KMS-11 (cell line): ENCODE results near the gene TSPAN7.

ENCODE experiments used
- H2AFZ ChIP-seq: fragments of 200-600 bp; sonication (generic); 2 replicates; pipeline ENCODE4 v1.6.1; 2016; ENCODE audit warnings: antibody characterized with exemption, mixed run types, low read depth
- H3K27ac ChIP-seq: fragments of 200-600 bp; sonication (generic); 2 replicates; pipeline ENCODE4 v1.6.1; 2016; ENCODE audit warnings: mild to moderate bottlenecking, mixed run types
- H3K27me3 ChIP-seq: fragments of 200-600 bp; sonication (generic); 2 replicates; pipeline ENCODE4 v1.6.1; 2017; ENCODE audit warnings: mild to moderate bottlenecking, low read depth, mixed run types, moderate library complexity; ENCODE audit not compliant: insufficient read depth
- H3K36me3 ChIP-seq: fragments of 200-600 bp; sonication (generic); 2 replicates; pipeline ENCODE4 v1.6.1; 2017; ENCODE audit warnings: mild to moderate bottlenecking, mixed run types; ENCODE audit not compliant: insufficient read depth
- H3K4me1 ChIP-seq: fragments of 200-600 bp; sonication (generic); 2 replicates; pipeline ENCODE4 v1.6.1; 2016; ENCODE audit warnings: mild to moderate bottlenecking, low read depth, mixed run types; ENCODE audit not compliant: poor library complexity, severe bottlenecking
- H3K4me2 ChIP-seq: fragments of 200-600 bp; sonication (generic); 2 replicates; pipeline ENCODE4 v1.7.0; 2016; ENCODE audit warnings: mild to moderate bottlenecking, mixed run types
- H3K4me3 ChIP-seq: fragments of 200-600 bp; sonication (generic); IDR thresholded peaks from 2 replicates; pipeline ENCODE4 v1.6.1; 2017; ENCODE audit warnings: low read depth, low read length, mixed read lengths; ENCODE audit not compliant: insufficient read depth
- H3K79me2 ChIP-seq: fragments of 200-600 bp; sonication (generic); 2 replicates; pipeline ENCODE4 v1.6.1; 2016; ENCODE audit warnings: low read depth, mixed run types; ENCODE audit not compliant: insufficient read depth
- H3K9ac ChIP-seq: fragments of 200-600 bp; sonication (generic); 2 replicates; pipeline ENCODE4 v1.6.1; 2016; ENCODE audit warnings: mild to moderate bottlenecking, mixed run types
- H4K20me1 ChIP-seq: fragments of 200-600 bp; sonication (generic); 2 replicates; pipeline ENCODE4 v1.6.1; 2016; ENCODE audit warnings: mild to moderate bottlenecking, mixed run types; ENCODE audit not compliant: insufficient read depth
- CTCF ChIP-seq: fragments of 200-600 bp; sonication (generic); conservative IDR thresholded peaks from 2 replicates; pipeline ENCODE4 v1.6.1; 2017; ENCODE audit warnings: low read depth, mild to moderate bottlenecking, antibody characterized with exemption, low read length, moderate library complexity, mixed read lengths

Gene TSPAN7

GRCh38 chrX:38516196-38516774 lies 45.1 kb upstream of the TSPAN7 start:
- Histone ChIP-seq H2AFZ (no peak overlapping the region), H3K27ac (no peak overlapping the region), H3K27me3 (no peaks in the 10 kb centered on the region), H3K79me2 (no peaks in the 10 kb centered on the region), H3K4me1 (no peaks in the 10 kb centered on the region), H3K36me3 (no peaks in the 10 kb centered on the region), H4K20me1 (no peaks in the 10 kb centered on the region), H3K4me2 (no peak overlapping the region), H3K4me3 (no peak overlapping the region), H3K9ac (no peak overlapping the region)
- TF ChIP-seq CTCF = no peak

GRCh38 chrX:38519651-38520050 lies 41.7 kb upstream of the TSPAN7 start:
- H3K27ac ChIP-seq = no peak overlapping the region
- no peaks in the 10 kb centered on the region for H3K36me3 ChIP-seq
- H3K27me3 ChIP-seq = no peaks in the 10 kb centered on the region
- no peak overlapping the region for H2AFZ ChIP-seq
- H3K4me2 ChIP-seq = no peak overlapping the region
- H3K4me1 ChIP-seq = no peaks in the 10 kb centered on the region
- H3K9ac ChIP-seq = no peak overlapping the region
- H3K79me2 ChIP-seq = no peaks in the 10 kb centered on the region
- no peak overlapping the region for H3K4me3 ChIP-seq
- H4K20me1 ChIP-seq = no peaks in the 10 kb centered on the region
- TF ChIP-seq CTCF = no peak

- Histone ChIP-seq H3K4me1 (no peaks in the 10 kb centered on the region), H2AFZ (no peak overlapping the region), H3K79me2 (no peaks in the 10 kb centered on the region), H3K4me2 (no peak overlapping the region), H3K9ac (no peak overlapping the region), H3K27ac (no peak overlapping the region), H4K20me1 (no peaks in the 10 kb centered on the region), H3K4me3 (no peak overlapping the region), H3K36me3 (no peaks in the 10 kb centered on the region), H3K27me3 (no peaks in the 10 kb centered on the region)
- TF ChIP-seq CTCF = no peak
Observed at GRCh38 chrX:38538134-38538533, 23.2 kb upstream of the TSPAN7 start.

- Histone ChIP-seq H4K20me1 (no peaks in the 10 kb centered on the region), H3K27ac (no peak overlapping the region), H3K9ac (no peak overlapping the region), H3K79me2 (no peaks in the 10 kb centered on the region), H3K36me3 (no peaks in the 10 kb centered on the region), H3K4me1 (no peaks in the 10 kb centered on the region), H2AFZ (no peak overlapping the region), H3K27me3 (no peaks in the 10 kb centered on the region), H3K4me2 (no peak overlapping the region), H3K4me3 (no peak overlapping the region)
- no peak for TF ChIP-seq CTCF
Observed at GRCh38 chrX:38539748-38540147, 21.6 kb upstream of the TSPAN7 start.
